Measurements from ENCODE around the gene TRABD2B. TPM values are rescaled to one million over a fixed set of nuclear protein-coding genes. Genes with fewer than 3 reads are reported as not detected.

The TRABD2B gene
- polyA plus RNA-seq, 6 donors from 2014 or later = not detected

GRCh38 chr1:47788761-47789160 is 208.4 kb downstream of the TRABD2B start:
- Mint-ChIP-seq H3K9me3 (peaks cover 0 to 1% (median 0%) of the 10 kb centered on the region in 7 donors), H3K4me1 (no peaks in the 10 kb centered on the region), H3K27ac (no peak overlapping the region), H3K36me3 (no peaks in the 10 kb centered on the region), H3K27me3 (peaks cover 0 to 8% (median 0%) of the 10 kb centered on the region in 3 donors), H3K4me3 (no peak overlapping the region)
- ATAC-seq (ENCODE audit: low read depth in 2 of 2) = no peak
- DNase-seq = no peak

- Mint-ChIP-seq H3K4me1 (no peaks in the 10 kb centered on the region), H3K27me3 (peaks cover 0 to 8% (median 6%) of the 10 kb centered on the region in 3 donors), H3K27ac (no peak overlapping the region), H3K4me3 (no peak overlapping the region), H3K9me3 (peaks cover 0 to 1% (median 0%) of the 10 kb centered on the region in 7 donors), H3K36me3 (no peaks in the 10 kb centered on the region)
- ATAC-seq (ENCODE audit: low read depth in 2 of 2) (no peak), DNase-seq (no peak)
Measured at GRCh38 chr1:47787560-47787959, 209.6 kb downstream of the TRABD2B start.

- Mint-ChIP-seq H3K36me3 (no peaks in the 10 kb centered on the region), H3K4me1 (no peaks in the 10 kb centered on the region), H3K27me3 (peaks cover 0 to 18% (median 6%) of the 10 kb centered on the region in 3 donors), H3K9me3 (peaks cover 0 to 4% (median 0%) of the 10 kb centered on the region in 7 donors), H3K4me3 (no peak overlapping the region), H3K27ac (no peak overlapping the region)
- no peak for DNase-seq
- ATAC-seq (ENCODE audit: low read depth in 2 of 2) = no peak
Measured at GRCh38 chr1:47786316-47786715, 210.9 kb downstream of the TRABD2B start.

- Mint-ChIP-seq H3K4me3 (no peak overlapping the region), H3K36me3 (no peaks in the 10 kb centered on the region), H3K4me1 (no peaks in the 10 kb centered on the region), H3K27ac (no peak overlapping the region), H3K27me3 (peaks cover 0 to 18% (median 6%) of the 10 kb centered on the region in 3 donors), H3K9me3 (peaks cover 0 to 4% (median 0%) of the 10 kb centered on the region in 7 donors)
- ATAC-seq (ENCODE audit: low read depth in 2 of 2) (no peak), DNase-seq (no peak)
Measured at GRCh38 chr1:47785561-47786271, 211.5 kb downstream of the TRABD2B start.

GRCh38 chr1:47785118-47785517 is 212.1 kb downstream of the TRABD2B start:
- H3K27ac Mint-ChIP-seq = no peak overlapping the region
- peak overlapping the region in 1 of 8 donors; percentile 17 for H3K4me3 Mint-ChIP-seq
- no peaks in the 10 kb centered on the region for H3K36me3 Mint-ChIP-seq
- ATAC-seq (ENCODE audit: low read depth in 2 of 2) (no peak), DNase-seq (no peak)
- H3K4me1 Mint-ChIP-seq = no peaks in the 10 kb centered on the region
- peaks cover 0 to 18% (median 6%) of the 10 kb centered on the region in 3 donors for H3K27me3 Mint-ChIP-seq
- peaks cover 0 to 4% (median 0%) of the 10 kb centered on the region in 7 donors for H3K9me3 Mint-ChIP-seq

GRCh38 chr1:47784497-47784822 is 212.7 kb downstream of the TRABD2B start:
- DNase-seq = no peak
- ATAC-seq (ENCODE audit: low read depth in 2 of 2) = no peak
- Mint-ChIP-seq H3K4me3 (no peak overlapping the region), H3K9me3 (peaks cover 0 to 4% (median 0%) of the 10 kb centered on the region in 7 donors), H3K36me3 (no peaks in the 10 kb centered on the region), H3K27me3 (peaks cover 0 to 18% (median 6%) of the 10 kb centered on the region in 3 donors), H3K27ac (no peak overlapping the region), H3K4me1 (no peaks in the 10 kb centered on the region)

- no peaks in the 10 kb centered on the region for H3K4me1 Mint-ChIP-seq
- peaks cover 0 to 4% (median 0%) of the 10 kb centered on the region in 7 donors for H3K9me3 Mint-ChIP-seq
- no peak overlapping the region for H3K4me3 Mint-ChIP-seq
- DNase-seq (no peak), ATAC-seq (ENCODE audit: low read depth in 2 of 2) (no peak)
- H3K27me3 Mint-ChIP-seq = peaks cover 0 to 18% (median 6%) of the 10 kb centered on the region in 3 donors
- no peak overlapping the region for H3K27ac Mint-ChIP-seq
- no peaks in the 10 kb centered on the region for H3K36me3 Mint-ChIP-seq
Measured at GRCh38 chr1:47783638-47784496, 213.3 kb downstream of the TRABD2B start.

GRCh38 chr1:47782414-47783166 is 214.6 kb downstream of the TRABD2B start:
- H3K27me3 Mint-ChIP-seq = peaks cover 6 to 26% (median 8%) of the 10 kb centered on the region in 3 donors
- no peak for DNase-seq
- H3K36me3 Mint-ChIP-seq = no peaks in the 10 kb centered on the region
- no peak overlapping the region for H3K4me3 Mint-ChIP-seq
- peaks cover 0 to 4% (median 0%) of the 10 kb centered on the region in 7 donors for H3K9me3 Mint-ChIP-seq
- H3K4me1 Mint-ChIP-seq = no peaks in the 10 kb centered on the region
- no peak overlapping the region for H3K27ac Mint-ChIP-seq
- ATAC-seq (ENCODE audit: low read depth in 2 of 2) = no peak

GRCh38 chr1:47781171-47781959 is 215.8 kb downstream of the TRABD2B start:
- peaks cover 0 to 4% (median 0%) of the 10 kb centered on the region in 7 donors for H3K9me3 Mint-ChIP-seq
- ATAC-seq (ENCODE audit: low read depth in 2 of 2) = no peak
- no peak for DNase-seq
- no peaks in the 10 kb centered on the region for H3K4me1 Mint-ChIP-seq
- peak overlapping the region in 2 of 6 donors; percentile 57 to 78 for H3K27ac Mint-ChIP-seq
- no peak overlapping the region for H3K4me3 Mint-ChIP-seq
- peaks cover 6 to 29% (median 9%) of the 10 kb centered on the region in 3 donors for H3K27me3 Mint-ChIP-seq
- no peaks in the 10 kb centered on the region for H3K36me3 Mint-ChIP-seq

- H3K27me3 Mint-ChIP-seq = peaks cover 6 to 33% (median 9%) of the 10 kb centered on the region in 3 donors
- H3K36me3 Mint-ChIP-seq = no peaks in the 10 kb centered on the region
- peak overlapping the region in 1 of 8 donors; percentile 9 for H3K4me3 Mint-ChIP-seq
- H3K4me1 Mint-ChIP-seq = no peaks in the 10 kb centered on the region
- ATAC-seq (ENCODE audit: low read depth in 2 of 2) = no peak
- H3K9me3 Mint-ChIP-seq = peaks cover 0 to 4% (median 0%) of the 10 kb centered on the region in 7 donors
- no peak overlapping the region for H3K27ac Mint-ChIP-seq
- no peak for DNase-seq
Measured at GRCh38 chr1:47780469-47780995, 216.7 kb downstream of the TRABD2B start.

GRCh38 chr1:47779613-47780012 is 217.6 kb downstream of the TRABD2B start:
- ATAC-seq (ENCODE audit: low read depth in 2 of 2) (no peak), DNase-seq (no peak)
- no peaks in the 10 kb centered on the region for H3K4me1 Mint-ChIP-seq
- H3K27me3 Mint-ChIP-seq = peaks cover 6 to 30% (median 9%) of the 10 kb centered on the region in 3 donors
- H3K27ac Mint-ChIP-seq = no peak overlapping the region
- H3K36me3 Mint-ChIP-seq = no peaks in the 10 kb centered on the region
- H3K9me3 Mint-ChIP-seq = peaks cover 0 to 4% (median 0%) of the 10 kb centered on the region in 7 donors
- no peak overlapping the region for H3K4me3 Mint-ChIP-seq

GRCh38 chr1:47778280-47778679 is 218.9 kb downstream of the TRABD2B start:
- peaks cover 4 to 28% (median 9%) of the 10 kb centered on the region in 3 donors for H3K27me3 Mint-ChIP-seq
- H3K9me3 Mint-ChIP-seq = peaks cover 0 to 4% (median 0%) of the 10 kb centered on the region in 7 donors
- DNase-seq (no peak), ATAC-seq (ENCODE audit: low read depth in 2 of 2) (no peak)
- H3K27ac Mint-ChIP-seq = no peak overlapping the region
- H3K4me1 Mint-ChIP-seq = no peaks in the 10 kb centered on the region
- no peak overlapping the region for H3K4me3 Mint-ChIP-seq
- H3K36me3 Mint-ChIP-seq = no peaks in the 10 kb centered on the region
